ENCODE data around the gene EBF3.
A peak's percentile ranks its signal among the peaks of the same experiment; 100 is the strongest.

EBF3 gene

GRCh38 chr10:129962872-129963640 lies 1.0 kb downstream of the EBF3 start:
- Histone ChIP-seq H3K9me3 (ENCODE audit: low read depth, low read length) (no peaks in the 10 kb centered on the region), H3K36me3 (ENCODE audit: insufficient read depth, low read length) (peaks cover 34% of the 10 kb centered on the region), H3K4me3 (peak overlapping the region; percentile 87), H3K27ac (peak overlapping the region; percentile 78), H3K9ac (ENCODE audit: insufficient read length) (peak overlapping the region; percentile 83)
- DNase-seq (ENCODE audit: low read depth, low spot score), result no peak
- TF ChIP-seq FOXP2 (optimal IDR thresholded peaks at IDR 0.05; ENCODE audit: control extremely low read depth, extremely low read length, insufficient read depth), result no peak
- no peak for TF ChIP-seq EZH2 (IDR thresholded peaks at IDR 0.05)
- TF ChIP-seq POLR2AphosphoS5 (IDR thresholded peaks at IDR 0.05; ENCODE audit: borderline replicate concordance, low read depth, low read length), result no peak

- peak overlapping the region; percentile 83 for H3K9ac ChIP-seq (ENCODE audit: insufficient read length)
- H3K36me3 ChIP-seq (ENCODE audit: insufficient read depth, low read length), result peaks cover 42% of the 10 kb centered on the region
- H3K27ac ChIP-seq, result peak overlapping the region; percentile 78
- TF ChIP-seq POLR2AphosphoS5 (IDR thresholded peaks at IDR 0.05; ENCODE audit: borderline replicate concordance, low read depth, low read length), result no peak
- no peak for TF ChIP-seq EZH2 (IDR thresholded peaks at IDR 0.05)
- no peak for TF ChIP-seq FOXP2 (optimal IDR thresholded peaks at IDR 0.05; ENCODE audit: control extremely low read depth, extremely low read length, insufficient read depth)
- DNase-seq (ENCODE audit: low read depth, low spot score), result no peak
- no peaks in the 10 kb centered on the region for H3K9me3 ChIP-seq (ENCODE audit: low read depth, low read length)
- H3K4me3 ChIP-seq, result peak overlapping the region; percentile 87
Observed at GRCh38 chr10:129962031-129962871, 1.8 kb downstream of the EBF3 start.

GRCh38 chr10:129961157-129961701 lies 2.8 kb downstream of the EBF3 start:
- no peaks in the 10 kb centered on the region for H3K9me3 ChIP-seq (ENCODE audit: low read depth, low read length)
- no peak for TF ChIP-seq EZH2 (IDR thresholded peaks at IDR 0.05)
- TF ChIP-seq FOXP2 (optimal IDR thresholded peaks at IDR 0.05; ENCODE audit: control extremely low read depth, extremely low read length, insufficient read depth), result no peak
- TF ChIP-seq POLR2AphosphoS5 (IDR thresholded peaks at IDR 0.05; ENCODE audit: borderline replicate concordance, low read depth, low read length), result no peak
- no peak for DNase-seq (ENCODE audit: low read depth, low spot score)
- H3K27ac ChIP-seq, result peak overlapping the region; percentile 79
- peak overlapping the region; percentile 83 for H3K9ac ChIP-seq (ENCODE audit: insufficient read length)
- H3K36me3 ChIP-seq (ENCODE audit: insufficient read depth, low read length), result peaks cover 52% of the 10 kb centered on the region
- peak overlapping the region; percentile 87 for H3K4me3 ChIP-seq

- Histone ChIP-seq H3K4me3 (peak overlapping the region; percentile 87), H3K27ac (peak overlapping the region; percentile 79), H3K9ac (ENCODE audit: insufficient read length) (peak overlapping the region; percentile 83), H3K36me3 (ENCODE audit: insufficient read depth, low read length) (peaks cover 54% of the 10 kb centered on the region), H3K9me3 (ENCODE audit: low read depth, low read length) (no peaks in the 10 kb centered on the region)
- TF ChIP-seq EZH2 (IDR thresholded peaks at IDR 0.05) (no peak), POLR2AphosphoS5 (IDR thresholded peaks at IDR 0.05; ENCODE audit: borderline replicate concordance, low read depth, low read length) (no peak), FOXP2 (optimal IDR thresholded peaks at IDR 0.05; ENCODE audit: control extremely low read depth, extremely low read length, insufficient read depth) (no peak)
- no peak for DNase-seq (ENCODE audit: low read depth, low spot score)
Observed at GRCh38 chr10:129960481-129961156, 3.5 kb downstream of the EBF3 start.

DNA sequence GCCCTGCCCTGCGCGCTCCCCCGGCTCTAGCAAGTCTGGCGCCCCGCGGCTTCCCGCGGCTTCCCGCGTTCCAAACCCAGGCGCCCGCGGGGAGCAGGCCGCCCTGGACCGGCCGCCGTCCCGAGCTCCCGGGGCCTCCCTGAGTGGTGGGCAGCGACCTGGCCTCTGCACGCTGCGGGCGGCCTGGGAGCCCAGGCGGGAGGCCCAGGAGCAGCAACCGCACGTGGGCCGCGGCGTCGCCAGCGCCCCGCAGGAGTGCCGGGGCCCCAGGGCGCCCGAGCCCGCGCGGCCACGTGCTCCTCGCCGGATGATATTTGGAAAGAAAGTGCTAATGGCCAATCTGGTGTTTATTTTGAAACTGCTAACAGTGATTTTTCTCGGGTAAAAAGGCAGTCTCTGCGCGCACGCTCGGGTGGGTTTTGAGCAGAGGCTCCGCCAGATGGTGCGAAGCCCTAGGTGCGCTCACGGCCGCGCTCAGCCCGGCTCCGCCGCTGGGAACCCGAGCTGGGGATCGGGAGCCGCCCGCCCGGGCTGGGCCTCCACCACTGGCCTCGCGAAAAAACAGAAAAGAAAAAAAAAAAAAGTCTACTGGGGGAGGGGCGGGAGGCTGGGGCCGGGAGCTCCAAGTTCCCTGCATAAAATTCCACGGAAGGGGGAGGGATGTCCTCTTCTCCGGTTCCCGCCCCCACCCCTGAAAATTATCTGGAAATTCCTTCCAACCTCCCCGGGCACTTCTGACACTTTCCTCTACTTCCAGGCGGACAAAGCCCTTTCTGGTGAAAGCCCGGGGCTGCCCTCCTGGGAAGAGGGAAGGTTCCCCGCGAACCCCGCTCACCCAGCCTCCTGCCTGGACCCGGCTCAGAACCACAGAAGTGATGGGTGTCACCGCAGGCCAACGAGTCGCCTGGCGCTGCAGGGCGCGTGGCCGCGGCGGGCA lies 4.3 kb downstream of the EBF3 start:
- H3K9ac ChIP-seq (ENCODE audit: insufficient read length), result peak overlapping the region; percentile 83
- H3K9me3 ChIP-seq (ENCODE audit: low read depth, low read length), result no peaks in the 10 kb centered on the region
- H3K27ac ChIP-seq, result peak overlapping the region; percentile 79
- DNase-seq (ENCODE audit: low read depth, low spot score), result no peak
- H3K36me3 ChIP-seq (ENCODE audit: insufficient read depth, low read length), result peaks cover 54% of the 10 kb centered on the region
- TF ChIP-seq POLR2AphosphoS5 (IDR thresholded peaks at IDR 0.05; ENCODE audit: borderline replicate concordance, low read depth, low read length), result no peak
- no peak for TF ChIP-seq FOXP2 (optimal IDR thresholded peaks at IDR 0.05; ENCODE audit: control extremely low read depth, extremely low read length, insufficient read depth)
- TF ChIP-seq EZH2 (IDR thresholded peaks at IDR 0.05), result no peak
- H3K4me3 ChIP-seq, result peak overlapping the region; percentile 87

DNA sequence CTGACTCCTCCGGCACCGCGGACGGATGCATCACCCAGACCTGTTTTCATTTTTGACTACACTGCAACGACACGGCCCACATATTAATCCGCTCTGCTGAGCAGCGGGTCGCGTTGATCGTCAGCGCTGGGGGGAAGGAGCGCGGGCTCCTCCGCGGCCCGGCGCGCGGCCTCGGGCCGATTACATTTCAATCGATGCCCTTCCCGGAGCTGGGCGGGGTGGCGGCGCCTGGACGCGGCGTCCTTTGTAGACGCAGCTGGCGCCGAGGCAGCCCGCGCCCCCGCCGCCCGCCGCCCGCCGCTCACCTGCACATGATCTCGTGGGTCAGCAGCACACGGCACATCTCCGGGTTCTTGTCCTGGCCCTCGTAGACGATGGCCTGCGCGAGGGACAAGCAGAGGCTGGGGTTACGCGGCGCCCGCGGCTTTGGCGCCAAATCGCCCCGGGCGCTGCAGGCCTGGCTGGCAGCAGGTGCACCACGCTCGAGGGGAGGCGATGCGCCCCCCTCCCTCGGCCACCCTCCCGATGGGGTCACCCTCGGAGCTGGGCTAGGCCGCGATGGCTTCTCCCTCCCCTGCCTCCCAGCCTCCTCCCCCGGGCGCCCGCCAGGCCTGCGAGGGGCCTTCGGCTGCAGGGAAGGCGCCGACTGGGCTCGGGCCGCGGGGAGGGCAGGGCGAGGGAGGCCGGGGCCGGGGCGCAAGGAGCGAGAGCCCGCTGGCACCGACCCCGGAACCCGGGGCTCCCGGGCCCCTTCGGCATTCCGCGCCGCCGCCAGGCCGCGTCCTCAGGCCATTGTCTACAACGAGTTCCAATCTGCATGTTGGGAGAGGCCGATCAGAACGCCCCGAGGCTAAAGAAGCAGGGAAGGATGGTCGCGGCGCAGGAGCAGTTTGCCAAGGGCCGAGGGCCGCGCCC lies 5.2 kb downstream of the EBF3 start:
- TF ChIP-seq FOXP2 (optimal IDR thresholded peaks at IDR 0.05; ENCODE audit: control extremely low read depth, extremely low read length, insufficient read depth) (no peak), EZH2 (IDR thresholded peaks at IDR 0.05) (no peak), POLR2AphosphoS5 (IDR thresholded peaks at IDR 0.05; ENCODE audit: borderline replicate concordance, low read depth, low read length) (no peak)
- DNase-seq (ENCODE audit: low read depth, low spot score), result no peak
- H3K4me3 ChIP-seq, result peak overlapping the region; percentile 87
- H3K36me3 ChIP-seq (ENCODE audit: insufficient read depth, low read length), result peaks cover 54% of the 10 kb centered on the region
- peak overlapping the region; percentile 79 for H3K27ac ChIP-seq
- peak overlapping the region; percentile 83 for H3K9ac ChIP-seq (ENCODE audit: insufficient read length)
- no peaks in the 10 kb centered on the region for H3K9me3 ChIP-seq (ENCODE audit: low read depth, low read length)
